Left ventricle myocardium superior (tissue), 1 donor: ENCODE measurements around the gene RBM7. TPM values are rescaled to one million over a fixed set of nuclear protein-coding genes. Genes with fewer than 3 reads are reported as not detected.

Experiments used
- ATAC-seq: fragments of 200-7000 bp; cut with Tn5 transposase; one replicate; pipeline ENCODE4 v1.9.1; 2020; ENCODE audit warnings: mild to moderate bottlenecking, moderate library complexity
- DNase-seq: peaks from one replicate; pipeline ENCODE4 v3.0.0-alpha.2; 2020
- intact Hi-C: fragments of 100-400 bp; cut with micrococcal nuclease; formaldehyde crosslinking; loops from one replicate; pipeline ENCODE4 v1.11.0; 2022
- total RNA-seq: library from RNA; stranded (reverse); fragmentation: NEBNext Ultra II Directional; extraction: Animal tissue kit (Norgen Biotek cat#: 25700); gene quantifications from one replicate; pipeline ENCODE4 v1.2.1, GENCODE V29; 2021
- donor health status: DM: no; HTN: yes; CAD: no; lungs with severe emphysema.

The RBM7 gene
- total RNA-seq, 1 donor from 2014 or later = 20.4 TPM

GRCh38 chr11:114440971-114441763 lies 40.7 kb downstream of the RBM7 start:
- no peak for DNase-seq
- no peak for ATAC-seq
- intact Hi-C loops = no loop called here

DNA sequence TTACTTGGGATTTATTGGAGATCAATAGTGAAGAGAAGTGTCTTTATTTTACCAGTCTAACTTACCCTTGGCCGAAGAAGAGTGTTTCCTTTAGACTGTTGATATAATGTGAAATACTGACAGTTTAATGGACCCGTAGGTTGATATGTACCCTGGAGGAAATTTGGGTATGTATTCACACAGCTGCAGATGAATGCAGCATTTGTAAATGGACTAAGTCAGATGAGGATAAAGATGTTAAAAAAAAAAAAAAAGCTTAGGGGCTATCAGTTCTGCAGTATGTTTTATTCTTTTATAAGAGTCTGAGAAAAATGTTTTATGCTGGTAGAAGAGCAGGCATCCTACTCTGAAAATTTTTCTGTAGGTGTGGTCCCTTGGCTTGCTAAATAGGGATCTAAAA lies 41.5 kb downstream of the RBM7 start:
- no peak for ATAC-seq

GRCh38 chr11:114442536-114442935 lies 42.1 kb downstream of the RBM7 start:
- DNase-seq (no peak), ATAC-seq (no peak)
- intact Hi-C loops = no loop called here

More for the DNA sequence above, 41.5 kb downstream of the RBM7 start:
- no peak for DNase-seq
- intact Hi-C loops = no loop called here

DNA sequence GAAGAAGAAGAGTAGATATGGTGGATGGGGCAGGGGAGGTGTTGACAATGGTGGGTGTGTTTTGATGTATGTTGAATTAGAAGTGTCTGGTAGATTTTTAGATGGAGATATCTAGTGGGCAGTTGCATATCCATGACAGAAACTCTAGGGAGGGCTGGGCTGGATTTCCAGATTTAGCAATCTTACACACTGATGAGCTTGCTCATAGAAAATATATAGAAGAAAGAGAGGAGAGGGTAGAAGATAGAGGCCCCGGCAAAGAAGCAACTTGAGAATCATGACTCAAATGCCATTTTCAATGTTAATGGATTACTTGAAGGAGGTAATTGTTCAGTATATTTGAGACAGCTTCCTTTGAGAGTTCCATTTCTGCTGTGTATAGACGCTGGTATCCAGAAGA lies 47.0 kb downstream of the RBM7 start:
- intact Hi-C loops = no loop called here
- DNase-seq (no peak), ATAC-seq (no peak)

DNA sequence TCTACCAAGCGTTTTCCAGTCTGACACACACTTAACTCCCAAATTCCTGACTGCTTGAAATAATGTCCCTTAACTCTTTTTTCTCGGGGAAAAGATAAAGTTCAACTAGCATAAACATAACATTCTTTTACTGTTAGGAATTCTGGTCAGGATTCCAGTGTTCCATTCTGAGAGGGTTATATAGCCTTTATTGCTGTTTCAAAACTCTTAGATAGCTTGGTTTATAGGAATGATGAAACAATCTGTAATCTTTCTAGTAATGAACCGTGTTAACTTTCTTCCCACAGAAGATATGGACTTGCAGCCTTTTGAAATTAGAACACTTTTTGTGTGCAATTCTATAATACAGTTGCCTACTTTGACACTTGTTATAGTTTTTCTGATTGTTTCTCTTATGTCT lies 47.4 kb downstream of the RBM7 start:
- intact Hi-C loops = no loop called here
- ATAC-seq (no peak), DNase-seq (no peak)

GRCh38 chr11:114448749-114449482 lies 48.5 kb downstream of the RBM7 start:
- intact Hi-C loops = no loop called here
- DNase-seq = no peak
- peak; percentile 35 for ATAC-seq

DNA sequence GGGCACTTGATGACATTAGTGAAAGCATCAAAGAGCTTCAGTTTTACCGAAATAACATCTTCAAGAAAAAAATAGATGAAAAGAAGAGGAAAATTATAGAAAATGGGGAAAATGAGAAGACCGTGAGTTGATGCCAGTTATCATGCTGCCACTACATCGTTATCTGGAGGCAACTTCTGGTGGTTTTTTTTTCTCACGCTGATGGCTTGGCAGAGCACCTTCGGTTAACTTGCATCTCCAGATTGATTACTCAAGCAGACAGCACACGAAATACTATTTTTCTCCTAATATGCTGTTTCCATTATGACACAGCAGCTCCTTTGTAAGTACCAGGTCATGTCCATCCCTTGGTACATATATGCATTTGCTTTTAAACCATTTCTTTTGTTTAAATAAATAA lies 49.4 kb downstream of the RBM7 start:
- intact Hi-C loops = no loop called here
- DNase-seq = no peak
- no peak for ATAC-seq

GRCh38 chr11:114452399-114452798 lies 51.9 kb downstream of the RBM7 start:
- intact Hi-C loops = no loop called here
- DNase-seq = no peak
- ATAC-seq = no peak

Other genes with a start within 250 kb of the RBM7 start
- gene NNMT, start 104.3 kb upstream of the RBM7 start, total RNA-seq = 26.4 TPM
- 9.4 TPM for gene C11orf71, start 155 bp upstream of the RBM7 start, total RNA-seq
- gene REXO2, start 38.8 kb downstream of the RBM7 start, total RNA-seq = 161 TPM
- not detected for gene NXPE1, start 159.2 kb downstream of the RBM7 start, total RNA-seq
- gene NXPE4, start 195.1 kb downstream of the RBM7 start, total RNA-seq = not detected